Putamen (tissue), 1 donor: ENCODE measurements around the gene OSTM1.
"Not testable (repeated sequence)": the region's sequence is repeated elsewhere in the genome, so short reads cannot be mapped to it uniquely, and the experiment has no call there.

Experiments used
- DNase-seq: peaks from one replicate; pipeline ENCODE4 v3.0.0-alpha.2; 2016; ENCODE audit warnings: low spot score

The OSTM1 gene

DNA sequence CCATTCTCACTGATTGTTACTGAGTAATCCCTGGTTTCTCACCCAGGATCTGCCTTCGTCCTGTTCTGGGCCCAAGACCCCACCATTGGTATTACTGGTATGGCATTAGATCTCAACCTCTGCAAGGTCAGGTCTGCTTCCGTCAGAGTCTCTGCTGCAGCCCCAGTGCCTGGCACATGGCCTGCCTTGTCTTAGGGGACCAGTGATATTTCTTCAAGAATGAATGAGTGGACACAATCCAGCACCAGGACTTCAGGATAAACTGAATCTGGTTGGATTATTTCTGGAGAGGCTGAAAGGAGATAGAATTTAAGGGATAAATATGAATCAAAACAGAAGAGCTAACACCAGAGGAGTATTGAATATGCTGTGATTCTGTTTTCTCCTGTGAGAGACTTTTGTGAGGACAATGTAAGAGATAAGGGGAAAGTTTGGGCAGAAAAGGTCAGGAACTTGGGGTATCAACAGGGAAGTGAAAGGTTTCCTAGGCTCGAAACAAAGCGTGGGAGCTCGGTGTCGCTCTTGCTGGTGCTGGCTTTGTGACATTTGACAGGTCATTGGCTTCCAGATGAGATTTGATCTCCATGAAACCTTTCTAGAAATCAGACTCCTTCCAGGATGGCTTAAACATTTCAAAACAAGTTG is 53.9 kb downstream of the OSTM1 start:
- no peak for DNase-seq

DNA sequence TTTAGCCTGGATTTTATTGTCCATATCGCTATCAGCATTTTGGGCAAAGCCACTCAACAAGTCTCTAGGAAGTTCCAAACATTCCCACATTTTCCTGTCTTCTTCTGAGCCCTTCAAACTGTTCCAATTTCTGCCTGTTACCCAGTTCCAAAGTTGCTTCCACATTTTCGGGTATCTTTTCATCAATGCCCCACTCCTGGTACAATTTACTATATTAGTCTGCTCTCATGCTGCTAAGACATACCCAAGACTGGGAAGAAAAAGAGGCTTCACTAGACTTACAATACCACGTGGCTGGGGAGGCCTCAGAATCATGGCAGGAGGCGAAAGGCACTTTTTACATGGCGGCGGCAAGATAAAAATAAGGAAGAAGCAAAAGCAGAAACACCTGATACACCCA is 58.3 kb downstream of the OSTM1 start:
- not testable (repeated sequence) for DNase-seq

DNA sequence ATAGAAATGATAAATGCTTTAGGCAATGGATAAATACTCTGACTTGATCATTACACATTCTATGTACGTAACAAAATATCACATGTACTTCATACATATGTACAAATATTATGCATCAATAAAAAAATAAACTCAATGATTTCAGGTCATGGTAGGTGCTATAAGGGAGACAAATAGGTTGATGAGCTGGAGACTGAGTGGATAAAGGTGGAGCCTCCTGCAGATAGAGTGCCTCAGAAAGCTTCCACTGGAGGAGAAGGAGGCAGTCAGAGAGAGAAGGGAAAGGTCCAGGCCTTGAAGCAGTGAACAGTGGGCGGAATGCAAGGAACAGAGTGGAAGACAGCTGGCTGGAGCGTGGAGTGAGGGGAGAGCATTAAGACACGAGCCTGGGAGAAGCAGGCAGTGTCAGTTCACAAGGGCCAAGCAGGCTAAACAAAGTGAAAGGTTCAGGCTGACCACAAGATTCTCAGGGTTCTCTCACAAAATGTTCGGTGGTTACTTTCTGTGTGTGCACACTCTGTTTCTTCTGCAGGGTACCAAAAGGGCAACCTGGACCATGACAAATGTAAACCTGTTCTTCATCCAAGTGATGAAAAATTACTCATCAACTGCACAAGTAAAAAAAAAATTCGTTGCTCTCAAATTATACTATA is 60.6 kb downstream of the OSTM1 start:
- DNase-seq = no peak

DNA sequence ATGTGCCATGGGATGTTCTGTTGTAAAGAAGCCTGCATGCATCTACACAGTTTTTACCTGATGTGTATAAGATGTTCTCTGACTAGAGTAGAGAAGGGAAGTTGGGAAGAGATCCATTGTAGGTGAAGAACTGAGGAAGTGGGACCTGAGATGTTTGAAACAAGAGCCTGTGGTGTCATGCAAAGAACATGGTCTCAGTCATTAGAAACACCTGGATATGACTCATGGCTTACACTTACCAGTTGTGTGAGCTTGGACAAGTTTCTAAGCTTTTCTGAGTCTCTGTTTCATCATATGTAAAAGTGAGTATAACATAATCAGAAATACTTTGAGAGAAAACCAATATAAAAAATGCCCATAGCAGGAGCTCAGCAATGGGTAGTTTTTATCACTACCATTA is 64.6 kb downstream of the OSTM1 start:
- no peak for DNase-seq

DNA sequence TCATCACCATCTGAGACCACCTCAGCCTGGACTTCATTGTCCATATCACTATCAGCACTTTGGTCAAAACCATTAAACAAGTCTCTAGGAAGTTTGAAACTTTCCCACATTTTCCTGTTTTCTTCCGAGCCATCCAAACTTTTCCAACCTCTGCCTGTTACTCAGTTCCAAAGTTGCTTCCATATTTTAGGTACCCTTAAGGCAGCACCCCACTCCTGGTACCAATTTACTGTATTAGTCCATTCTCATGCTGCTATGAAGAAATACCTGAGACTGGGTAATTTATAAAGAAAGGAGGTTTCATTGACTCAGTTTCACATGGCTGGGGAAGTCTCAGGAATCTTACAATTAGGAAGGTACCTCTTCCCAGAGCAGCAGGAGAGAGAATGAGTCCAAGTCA is 65.3 kb downstream of the OSTM1 start:
- DNase-seq = not testable (repeated sequence)

DNA sequence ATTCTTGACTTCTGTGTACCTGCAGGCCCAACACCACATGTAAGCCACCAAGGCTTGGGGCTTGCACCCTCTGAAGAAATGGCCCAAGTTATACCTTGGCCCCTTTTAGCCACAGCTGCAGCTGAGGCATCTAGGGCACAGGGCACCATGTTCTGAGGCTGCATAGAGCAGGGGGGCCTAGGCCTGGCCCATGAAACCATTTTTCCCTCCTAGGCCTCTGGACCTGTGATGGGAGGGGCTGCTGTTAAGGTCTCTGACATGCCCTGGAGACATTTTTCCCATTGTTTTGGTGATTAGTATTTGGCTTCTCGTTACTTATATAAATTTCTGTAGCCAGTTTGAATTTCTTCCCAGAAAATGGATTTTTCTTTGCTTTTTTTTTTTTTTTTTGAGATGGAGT is 66.2 kb downstream of the OSTM1 start:
- DNase-seq = no peak

DNA sequence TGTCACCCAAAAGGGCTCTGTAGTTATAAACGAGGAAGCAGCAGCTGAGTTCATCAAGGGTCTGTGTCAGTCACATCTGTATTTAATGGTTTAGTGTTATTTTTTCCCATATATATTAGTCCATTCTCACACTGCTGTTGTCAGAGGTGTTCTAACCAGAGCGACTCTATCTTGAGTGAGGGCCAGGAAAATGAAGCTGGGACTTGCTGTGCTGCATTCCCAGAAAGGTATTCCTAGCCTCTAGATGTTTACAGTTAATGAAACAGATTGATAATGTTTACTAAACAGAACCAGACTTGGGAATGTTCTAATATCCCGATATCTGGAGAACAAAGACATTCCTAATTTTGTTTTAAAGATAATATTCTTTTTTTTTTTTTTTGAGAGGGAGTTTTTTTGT is 68.6 kb downstream of the OSTM1 start:
- DNase-seq = no peak

DNA sequence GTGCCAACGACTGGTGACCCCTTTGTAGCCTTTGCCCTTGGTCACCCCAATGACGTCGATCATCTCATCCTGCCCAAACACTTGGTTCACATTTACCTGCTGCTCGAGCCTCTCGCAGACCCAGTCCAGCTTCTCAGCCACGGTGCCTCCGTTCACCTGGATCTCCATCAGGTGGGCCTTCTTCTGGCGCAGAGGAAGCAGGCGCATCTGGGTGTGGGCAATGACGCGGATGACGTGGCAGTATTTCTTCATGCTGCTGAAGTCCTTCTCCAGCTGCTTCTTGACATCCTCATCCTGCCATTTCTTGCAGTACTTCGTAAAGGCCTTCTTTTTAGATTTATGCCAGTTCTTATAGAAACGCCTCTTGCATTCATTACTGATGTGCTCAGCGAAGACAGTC is 69.7 kb downstream of the OSTM1 start:
- no peak for DNase-seq

DNA sequence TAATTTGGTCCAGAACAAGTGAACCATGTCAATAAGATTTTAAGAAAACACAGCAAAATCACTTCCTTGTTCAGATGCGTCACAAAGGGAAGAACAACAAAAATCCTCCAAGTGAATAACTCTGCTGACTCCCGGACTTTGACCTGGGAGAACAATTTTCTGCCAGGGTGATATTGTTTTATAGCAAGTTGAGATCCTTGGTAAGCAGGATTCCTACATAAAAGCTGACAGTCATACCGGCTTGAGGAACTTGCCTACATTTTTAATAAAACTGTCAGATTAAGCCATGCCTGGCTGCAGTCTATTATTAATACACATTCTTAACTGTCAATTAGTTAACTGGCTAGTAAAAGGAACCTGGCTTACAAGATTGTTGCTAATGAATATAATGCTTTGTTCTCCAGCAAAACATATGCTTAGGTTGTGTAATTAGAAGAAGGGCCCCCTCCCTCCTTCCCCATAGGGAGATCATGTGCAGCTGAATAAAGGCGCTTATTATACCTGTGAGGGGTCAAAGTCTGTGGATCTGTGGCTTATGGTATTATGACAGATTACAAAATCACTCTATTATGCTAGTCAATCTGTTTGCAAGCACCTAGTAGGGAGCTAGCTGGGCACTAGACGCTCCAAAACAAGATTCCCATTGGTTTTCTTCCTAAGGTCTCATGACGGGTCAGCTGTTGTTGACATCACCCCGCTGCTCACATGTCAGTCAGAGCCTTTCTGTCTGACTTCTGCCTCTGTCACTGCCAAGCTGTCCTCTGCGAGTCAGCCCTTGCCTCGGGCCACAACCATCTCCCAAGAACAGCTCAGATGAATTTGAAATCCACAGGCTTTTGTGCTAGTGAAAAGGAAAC is 71.9 kb downstream of the OSTM1 start:
- DNase-seq = peak; percentile 94

DNA sequence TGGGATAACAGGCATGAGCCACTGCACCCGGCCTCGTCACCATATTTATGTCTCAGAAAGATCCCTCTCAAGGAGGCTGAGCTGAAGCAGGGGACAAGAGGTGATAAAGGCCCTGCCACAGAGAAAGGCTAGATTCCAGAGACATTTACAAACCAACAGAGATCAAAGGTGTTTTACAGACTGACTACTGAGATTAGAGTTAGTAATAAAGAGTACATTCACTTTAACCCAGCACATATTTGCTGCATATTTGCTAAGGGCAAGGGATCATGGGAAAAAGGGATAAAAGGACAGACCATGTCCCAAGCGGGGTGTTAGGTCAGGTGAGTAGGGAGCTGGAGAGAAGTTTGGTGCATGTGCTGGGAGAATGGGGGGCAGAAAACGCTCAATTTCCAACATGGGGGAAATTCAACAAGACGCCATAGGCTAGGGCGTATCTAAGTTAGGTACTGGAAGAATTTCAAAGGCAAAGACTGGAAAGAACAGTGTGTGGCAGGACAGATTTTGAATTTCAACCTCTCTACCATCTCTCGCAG is 72.8 kb downstream of the OSTM1 start:
- DNase-seq = no peak

DNA sequence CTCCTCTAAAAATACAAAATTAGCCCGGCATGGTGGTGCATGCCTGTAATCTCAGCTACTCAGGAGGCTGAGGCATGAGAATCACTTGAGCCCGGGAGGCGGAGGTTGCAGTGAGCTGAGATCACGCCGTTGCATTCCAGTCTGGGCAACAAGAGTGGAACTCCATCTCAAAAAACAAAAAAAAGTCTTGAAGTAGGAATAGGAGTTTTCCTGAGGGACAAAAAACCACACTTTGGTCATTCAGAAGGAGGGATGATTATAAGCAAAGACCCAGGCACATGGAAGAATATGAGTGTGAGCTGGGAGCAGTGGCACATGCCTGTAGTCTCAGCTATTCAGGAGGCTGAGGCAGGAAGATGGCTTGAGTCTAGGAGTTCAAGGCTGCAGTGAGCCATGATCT is 74.3 kb downstream of the OSTM1 start:
- DNase-seq = not testable (repeated sequence)

DNA sequence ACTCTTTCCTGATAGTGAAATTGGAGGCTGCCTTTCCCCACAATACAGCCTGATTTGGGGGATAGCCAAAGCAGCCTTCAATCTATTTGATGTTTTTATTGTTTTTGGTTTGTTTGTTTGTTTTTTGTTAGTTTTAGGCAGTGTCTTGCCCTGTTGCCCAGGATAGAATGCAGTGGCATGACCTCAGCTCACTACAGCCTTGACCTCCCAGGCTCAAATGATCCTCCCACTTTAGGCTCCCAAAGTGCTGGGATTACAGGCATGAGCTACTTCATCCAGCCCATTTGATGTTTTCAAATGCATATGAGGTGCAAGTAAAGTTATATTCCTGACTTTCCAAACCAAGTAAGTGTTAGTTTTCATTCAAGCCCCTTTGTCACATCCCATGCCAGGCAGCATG is 75.2 kb downstream of the OSTM1 start:
- DNase-seq = no peak

DNA sequence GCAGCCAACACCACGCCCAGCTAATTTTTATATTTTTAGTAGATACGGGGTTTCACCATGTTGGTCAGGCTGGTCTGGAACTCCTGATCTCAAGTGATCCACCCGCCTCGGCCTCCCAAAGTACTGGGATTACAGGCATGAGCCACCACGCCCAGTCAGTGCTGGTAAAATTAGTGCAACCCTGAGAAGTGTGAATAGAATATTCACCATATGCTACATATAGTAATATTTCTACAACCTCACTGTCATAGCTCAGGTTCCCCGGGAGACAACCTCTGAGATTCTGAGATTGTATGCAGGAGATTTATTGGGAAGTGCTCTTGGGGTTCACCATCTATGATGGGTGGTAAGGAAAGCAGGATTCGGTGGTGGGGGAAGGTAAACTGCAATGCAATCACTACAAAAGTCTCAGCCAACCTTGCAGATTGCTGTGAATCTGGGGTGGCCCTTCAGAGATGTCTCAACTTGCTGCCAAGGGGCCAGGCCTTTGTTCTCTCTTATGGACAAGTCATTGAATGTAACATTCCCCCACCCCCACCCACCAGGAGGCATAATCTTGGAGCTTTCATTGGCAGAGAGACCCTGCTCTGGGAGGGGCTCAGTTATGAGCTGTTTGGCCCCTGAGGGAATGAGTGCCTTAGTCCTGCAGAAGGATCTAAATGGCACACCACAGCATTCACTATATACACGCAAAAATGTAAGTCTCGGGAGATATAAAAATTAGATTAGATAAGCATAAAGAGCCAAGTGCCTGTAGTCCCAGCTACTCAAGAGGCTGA is 82.6 kb downstream of the OSTM1 start:
- DNase-seq = no peak
